Mesenchymal stem cell (in vitro differentiated cells and primary cell): ENCODE results near the gene USP8.
A peak's percentile ranks its signal among the peaks of the same experiment; 100 is the strongest.

Experiments used
- DNase-seq: peaks from one replicate; pipeline ENCODE4 v3.0.0-alpha.2; 2013
- H2AFZ ChIP-seq: one replicate; pipeline ENCODE4 v1.6.1; 2013; ENCODE audit warnings: low read depth, mild to moderate bottlenecking, control low read depth, inconsistent platforms, low read length, moderate library complexity
- H2AK5ac ChIP-seq: 2 replicates; pipeline ENCODE4 v1.6.1; 2013; ENCODE audit warnings: low read length, moderate library complexity, mild to moderate bottlenecking, inconsistent platforms; ENCODE audit not compliant: severe bottlenecking
- H2BK120ac ChIP-seq: one replicate; pipeline ENCODE4 v1.6.1; 2013; ENCODE audit warnings: low read depth, mild to moderate bottlenecking, inconsistent platforms, low read length, moderate library complexity
- H2BK12ac ChIP-seq, 2 experiments: one replicate each; pipeline ENCODE4 v1.6.1; 2013; ENCODE audit warnings: inconsistent platforms in 2 of 2, low read length in 2 of 2, mild to moderate bottlenecking in 2 of 2, moderate library complexity in 2 of 2, control low read depth in 1 of 2
- H2BK15ac ChIP-seq: one replicate; pipeline ENCODE4 v1.6.1; 2013; ENCODE audit warnings: mild to moderate bottlenecking, low read depth, inconsistent platforms; ENCODE audit not compliant: poor library complexity, severe bottlenecking
- H2BK5ac ChIP-seq: 2 replicates; pipeline ENCODE4 v1.6.1; 2013; ENCODE audit warnings: low read depth, mild to moderate bottlenecking, low read length, control low read depth, inconsistent platforms; ENCODE audit not compliant: poor library complexity, severe bottlenecking
- H3K14ac ChIP-seq, 2 experiments: one replicate each; pipeline ENCODE4 v1.6.1; 2013; ENCODE audit warnings: inconsistent platforms in 2 of 2, low read length in 2 of 2, control low read depth in 1 of 2, mild to moderate bottlenecking in 1 of 2, moderate library complexity in 1 of 2
- H3K18ac ChIP-seq, 2 experiments: one replicate each; pipeline ENCODE4 v1.6.1; 2013; ENCODE audit warnings: inconsistent platforms in 2 of 2, low read length in 2 of 2, control low read depth in 1 of 2, low read depth in 1 of 2, mild to moderate bottlenecking in 1 of 2
- H3K23ac ChIP-seq, 2 experiments: one replicate each; pipeline ENCODE4 v1.6.1; 2013; ENCODE audit warnings: inconsistent platforms in 2 of 2, low read length in 2 of 2, mild to moderate bottlenecking in 2 of 2, moderate library complexity in 2 of 2, control low read depth in 1 of 2
- H3K27ac ChIP-seq: 2 replicates; pipeline ENCODE4 v1.5.1; 2013; ENCODE audit warnings: mild to moderate bottlenecking, moderate library complexity, low read length, control low read depth, inconsistent platforms; ENCODE audit not compliant: poor library complexity, severe bottlenecking
- H3K27me3 ChIP-seq, 2 experiments: 2 replicates each; pipeline versions ENCODE4 v1.6.1 to v1.7.0; 2013; ENCODE audit warnings: low read length in 2 of 2, mild to moderate bottlenecking in 2 of 2, moderate library complexity in 2 of 2, control low read depth in 1 of 2, inconsistent platforms in 1 of 2; ENCODE audit not compliant: control insufficient read depth in 1 of 2, insufficient read depth in 1 of 2
- H3K36me3 ChIP-seq, 2 experiments: 2 replicates each; pipeline versions ENCODE4 v1.6.1 to v1.7.0; 2013; ENCODE audit warnings: low read length in 2 of 2, control low read depth in 1 of 2, inconsistent platforms in 1 of 2, low read depth in 1 of 2, mild to moderate bottlenecking in 1 of 2; ENCODE audit not compliant: insufficient read depth in 2 of 2, control insufficient read depth in 1 of 2
- H3K4ac ChIP-seq, 2 experiments: one replicate each; pipeline ENCODE4 v1.6.1; 2013; ENCODE audit warnings: inconsistent platforms in 2 of 2, low read length in 2 of 2, mild to moderate bottlenecking in 2 of 2, moderate library complexity in 2 of 2, control low read depth in 1 of 2, low read depth in 1 of 2
- H3K4me1 ChIP-seq: 2 replicates; pipeline ENCODE4 v1.6.1; 2013; ENCODE audit warnings: low read depth, low read length, control low read depth; ENCODE audit not compliant: control insufficient read depth, insufficient read depth
- H3K4me2 ChIP-seq: 2 replicates; pipeline ENCODE4 v1.6.1; 2013; ENCODE audit warnings: low read length, mild to moderate bottlenecking, inconsistent platforms; ENCODE audit not compliant: poor library complexity, severe bottlenecking
- H3K4me3 ChIP-seq, 2 experiments: 2 replicates each; pipeline versions ENCODE4 v1.5.1 to v1.7.0; 2013; ENCODE audit warnings: low read length in 2 of 2, mild to moderate bottlenecking in 2 of 2, control low read depth in 1 of 2, low read depth in 1 of 2; ENCODE audit not compliant: insufficient read depth in 1 of 2
- H3K79me1 ChIP-seq: replicated peaks from 2 replicates; pipeline ENCODE4 v1.6.1; 2013; ENCODE audit warnings: mild to moderate bottlenecking, control low read depth, low read length, inconsistent platforms; ENCODE audit not compliant: poor library complexity, severe bottlenecking
- H3K9ac ChIP-seq: 2 replicates; pipeline ENCODE4 v1.7.0; 2013; ENCODE audit warnings: mild to moderate bottlenecking, low read length, moderate library complexity
- H3K9me3 ChIP-seq: 2 replicates; pipeline ENCODE4 v1.7.0; 2013; ENCODE audit warnings: mild to moderate bottlenecking, low read length; ENCODE audit not compliant: control insufficient read depth
- H4K8ac ChIP-seq: one replicate; pipeline ENCODE4 v1.6.1; 2013; ENCODE audit warnings: inconsistent platforms, mild to moderate bottlenecking, low read length, moderate library complexity
- H4K91ac ChIP-seq: one replicate; pipeline ENCODE4 v1.6.1; 2013; ENCODE audit warnings: mild to moderate bottlenecking, low read length, inconsistent platforms
- WGBS: methylation state at CpG from one replicate; pipeline ENCODE4 v1.1.7; 2013; ENCODE audit warnings: mixed read lengths; 5-methylcytosine and 5-hydroxymethylcytosine counted together

The USP8 gene

GRCh38 chr15:50523851-50524251 lies 99.6 kb downstream of the USP8 start:
- Histone ChIP-seq H3K9me3 (no peaks in the 10 kb centered on the region), H2AFZ (no peak overlapping the region), H3K36me3 (no peaks in the 10 kb centered on the region), H3K27me3 (no peaks in the 10 kb centered on the region), H4K8ac (no peak overlapping the region), H3K18ac (no peak overlapping the region), H3K79me1 (no peaks in the 10 kb centered on the region), H2BK12ac (no peak overlapping the region), H3K23ac (no peak overlapping the region), H3K4ac (no peak overlapping the region), H3K4me2 (no peak overlapping the region), H2BK5ac (no peak overlapping the region), H3K14ac (no peak overlapping the region), H3K4me3 (peak overlapping the region in 1 of 2 experiments; percentile 42), H3K27ac (no peak overlapping the region), H3K4me1 (no peaks in the 10 kb centered on the region), H4K91ac (no peak overlapping the region), H2AK5ac (no peak overlapping the region), H3K9ac (peak overlapping the region; percentile 24), H2BK120ac (no peak overlapping the region), H2BK15ac (no peak overlapping the region)
- no peak for DNase-seq
- 93% methylated on average over 5 of the region's 5 CpGs for WGBS

GRCh38 chr15:50531163-50531562 lies 107.0 kb downstream of the USP8 start:
- WGBS: 96% methylated on average over 3 of the region's 4 CpGs
- Histone ChIP-seq H4K8ac (no peak overlapping the region), H2BK15ac (no peak overlapping the region), H2BK12ac (no peak overlapping the region), H2AK5ac (no peak overlapping the region), H3K27ac (no peak overlapping the region), H3K27me3 (no peaks in the 10 kb centered on the region), H3K9ac (no peak overlapping the region), H3K79me1 (no peaks in the 10 kb centered on the region), H3K4me1 (no peaks in the 10 kb centered on the region), H3K4me3 (no peak overlapping the region), H3K36me3 (no peaks in the 10 kb centered on the region), H2AFZ (no peak overlapping the region), H4K91ac (no peak overlapping the region), H3K23ac (no peak overlapping the region), H3K9me3 (no peaks in the 10 kb centered on the region), H3K4me2 (no peak overlapping the region), H3K14ac (no peak overlapping the region), H2BK120ac (no peak overlapping the region), H3K4ac (no peak overlapping the region), H3K18ac (no peak overlapping the region), H2BK5ac (no peak overlapping the region)
- DNase-seq: no peak

GRCh38 chr15:50531766-50532165 lies 107.6 kb downstream of the USP8 start:
- H4K8ac ChIP-seq: no peak overlapping the region
- H2AK5ac ChIP-seq: no peak overlapping the region
- H3K4me3 ChIP-seq: no peak overlapping the region
- H3K4ac ChIP-seq: no peak overlapping the region
- H4K91ac ChIP-seq: no peak overlapping the region
- H3K27me3 ChIP-seq: peaks cover 0 to 2% of the 10 kb centered on the region in 2 experiments
- no peaks in the 10 kb centered on the region for H3K9me3 ChIP-seq
- no peak overlapping the region for H2AFZ ChIP-seq
- WGBS: 81% methylated on average over 3 of the region's 4 CpGs
- no peaks in the 10 kb centered on the region for H3K4me1 ChIP-seq
- no peaks in the 10 kb centered on the region for H3K79me1 ChIP-seq
- H3K36me3 ChIP-seq: no peaks in the 10 kb centered on the region
- H2BK5ac ChIP-seq: no peak overlapping the region
- no peak overlapping the region for H3K23ac ChIP-seq
- no peak overlapping the region for H2BK15ac ChIP-seq
- no peak overlapping the region for H3K27ac ChIP-seq
- H2BK12ac ChIP-seq: no peak overlapping the region
- no peak overlapping the region for H3K14ac ChIP-seq
- peak overlapping the region in 1 of 2 experiments; percentile 33 for H3K18ac ChIP-seq
- H3K9ac ChIP-seq: no peak overlapping the region
- no peak overlapping the region for H2BK120ac ChIP-seq
- DNase-seq: peak; percentile 53
- no peak overlapping the region for H3K4me2 ChIP-seq

- H4K91ac ChIP-seq: no peak overlapping the region
- no peak overlapping the region for H4K8ac ChIP-seq
- no peak overlapping the region for H3K18ac ChIP-seq
- H2BK5ac ChIP-seq: no peak overlapping the region
- no peak overlapping the region for H2BK120ac ChIP-seq
- no peak overlapping the region for H3K23ac ChIP-seq
- H3K79me1 ChIP-seq: no peaks in the 10 kb centered on the region
- no peaks in the 10 kb centered on the region for H3K9me3 ChIP-seq
- H3K36me3 ChIP-seq: no peaks in the 10 kb centered on the region
- H2BK12ac ChIP-seq: no peak overlapping the region
- no peak overlapping the region for H3K27ac ChIP-seq
- H3K27me3 ChIP-seq: peaks cover 0 to 34% of the 10 kb centered on the region in 2 experiments
- WGBS: 71% methylated on average over 1 of the region's 2 CpGs
- no peak overlapping the region for H2AK5ac ChIP-seq
- no peak overlapping the region for H3K4ac ChIP-seq
- H3K4me1 ChIP-seq: no peaks in the 10 kb centered on the region
- H2BK15ac ChIP-seq: no peak overlapping the region
- H3K4me2 ChIP-seq: no peak overlapping the region
- no peak overlapping the region for H2AFZ ChIP-seq
- DNase-seq: peak; percentile 10
- no peak overlapping the region for H3K14ac ChIP-seq
- H3K4me3 ChIP-seq: peak overlapping the region in 1 of 2 experiments; percentile 52
- H3K9ac ChIP-seq: peak overlapping the region; percentile 62
These were observed 118.6 kb downstream of the USP8 start for GRCh38 chr15:50542887-50543210.
